DMS114 treated with DMSO at 0.1 percent for 48 hours (cell line): ENCODE data around the gene ANKRD33B.

Experiments
- DNase-seq: peaks from one replicate; lab custom pipeline; 2025; ENCODE audit not compliant: unreplicated experiment; lab: John Stamatoyannopoulos, UW

The ANKRD33B gene

GRCh38 chr5:10688651-10689171, 124.8 kb downstream of the ANKRD33B start:
- no peak for DNase-seq

- no peak for DNase-seq
These were observed 125.7 kb downstream of the ANKRD33B start for GRCh38 chr5:10689391-10690081.

- no peak for DNase-seq
These were observed 126.9 kb downstream of the ANKRD33B start for GRCh38 chr5:10690460-10691440.

- no peak for DNase-seq
These were observed 128.2 kb downstream of the ANKRD33B start for GRCh38 chr5:10691826-10692785.

DNA sequence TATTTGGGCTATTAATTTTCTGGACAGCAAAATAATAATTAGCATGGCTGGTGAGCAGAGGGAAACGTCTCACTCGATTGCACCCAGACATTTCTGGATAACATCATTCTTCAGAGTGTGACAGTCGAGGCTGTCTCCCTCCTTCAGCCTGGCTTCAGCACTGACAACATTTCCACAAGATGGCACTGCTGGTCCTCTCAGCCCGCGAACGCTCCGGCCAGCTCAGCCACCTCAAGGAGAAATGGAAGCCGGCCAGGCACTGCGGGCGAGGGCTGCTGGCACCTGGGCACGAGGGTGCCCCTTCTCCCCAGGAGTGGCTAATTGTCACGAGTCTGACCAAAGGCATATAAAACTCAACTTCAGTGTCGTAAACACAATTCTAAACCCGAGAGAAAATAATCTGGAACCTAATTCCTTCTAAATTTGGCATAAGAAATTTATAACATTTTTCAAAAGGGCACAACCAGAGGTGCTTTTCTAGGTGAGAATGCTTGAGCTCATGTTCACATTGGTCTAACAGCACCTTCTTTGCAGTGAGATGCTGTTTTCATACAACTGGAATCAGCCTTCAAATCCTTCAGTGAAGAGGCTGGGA, 131.3 kb downstream of the ANKRD33B start:
- DNase-seq: peak; percentile 28

- DNase-seq: no peak
These were observed 132.1 kb downstream of the ANKRD33B start for GRCh38 chr5:10695759-10696543.

- DNase-seq: no peak
These were observed 135.5 kb downstream of the ANKRD33B start for GRCh38 chr5:10699281-10699874.

DNA sequence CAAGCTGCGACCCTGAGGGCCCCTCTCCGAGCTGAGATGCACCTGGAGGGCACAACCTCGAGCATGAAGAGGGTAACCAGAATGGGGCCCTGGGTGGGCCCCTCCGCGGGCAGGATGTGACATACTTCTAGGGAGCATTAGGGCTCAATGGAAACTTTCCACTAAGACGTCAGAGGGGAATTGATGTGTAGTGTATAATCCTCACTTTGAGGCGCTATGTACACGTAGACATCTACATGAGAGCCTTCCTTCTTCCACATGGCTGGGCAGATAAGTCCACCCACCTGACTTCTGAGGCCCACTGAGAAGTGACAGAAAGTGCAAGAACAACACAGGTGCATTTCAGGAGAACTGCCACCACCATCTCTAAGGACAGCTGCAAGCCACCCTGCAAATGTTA, 136.1 kb downstream of the ANKRD33B start:
- no peak for DNase-seq

- DNase-seq: no peak
These were observed 136.6 kb downstream of the ANKRD33B start for GRCh38 chr5:10700516-10700915.

GRCh38 chr5:10701567-10702039, 137.7 kb downstream of the ANKRD33B start:
- DNase-seq: peak; percentile 18

- no peak for DNase-seq
These were observed 138.3 kb downstream of the ANKRD33B start for GRCh38 chr5:10702040-10702629.

DNA sequence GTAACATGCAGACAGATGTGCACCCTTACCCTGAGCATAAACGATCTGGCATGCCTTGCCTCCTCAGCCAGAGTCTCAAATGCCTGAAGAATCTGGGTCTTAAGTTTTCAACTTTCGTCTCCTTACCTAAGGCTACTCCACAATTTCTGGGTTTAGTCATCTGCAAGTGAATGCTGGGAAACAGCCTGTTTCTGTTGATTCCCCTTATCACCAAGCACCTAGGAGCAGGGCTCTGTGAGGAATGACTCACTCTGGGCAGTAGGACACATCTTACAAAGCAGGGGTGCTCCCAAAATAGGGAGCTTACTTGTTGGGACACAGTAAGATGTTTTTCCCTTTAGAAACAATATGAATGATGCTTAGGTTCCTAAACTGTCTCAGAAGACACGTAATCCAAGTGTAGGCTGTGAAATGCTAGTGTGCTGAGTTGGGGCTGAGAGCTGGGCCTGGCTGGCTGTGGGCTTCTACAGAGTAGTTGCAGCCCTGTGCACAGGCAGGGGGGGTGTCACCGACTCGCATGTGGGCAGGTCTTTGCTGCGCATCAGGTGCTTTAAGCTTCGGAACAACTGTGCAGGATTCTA, 139.1 kb downstream of the ANKRD33B start:
- no peak for DNase-seq

DNA sequence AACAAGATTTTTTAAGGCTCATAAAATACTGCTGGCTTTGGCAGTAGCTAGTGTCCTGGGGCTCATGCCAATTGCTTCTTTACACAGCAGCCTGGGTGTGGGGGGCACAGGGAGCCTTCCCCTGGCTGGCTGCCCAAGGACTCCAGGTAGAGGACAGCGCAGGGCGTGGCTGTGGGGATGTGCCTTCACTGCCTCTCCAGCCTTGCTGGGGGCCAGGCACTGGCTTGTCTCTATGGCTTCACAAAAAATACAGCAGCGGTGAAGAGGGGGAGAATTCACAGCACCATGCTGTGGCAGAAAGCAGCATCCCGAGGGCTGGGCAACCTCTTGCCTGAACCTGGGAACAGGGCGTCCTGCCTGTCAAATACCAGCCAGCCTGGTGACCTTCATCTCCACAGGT, 139.8 kb downstream of the ANKRD33B start:
- no peak for DNase-seq

GRCh38 chr5:10704949-10705621, 141.2 kb downstream of the ANKRD33B start:
- DNase-seq: no peak

GRCh38 chr5:10705747-10706146, 141.9 kb downstream of the ANKRD33B start:
- DNase-seq: no peak

GRCh38 chr5:10706326-10706725, 142.5 kb downstream of the ANKRD33B start:
- DNase-seq: no peak
